HG03354 (cell line): Measurements from ENCODE around the gene NKAIN4.

Experiments
- ATAC-seq: cut with Tn5 transposase; IDR thresholded peaks from one replicate; pipeline ENCODE4 v1.9.1; 2021; ENCODE audit warnings: mild to moderate bottlenecking; ENCODE audit not compliant: unreplicated experiment, poor library complexity, severe bottlenecking

Gene NKAIN4

GRCh38 chr20:63289311-63290135 lies 35.3 kb upstream of the NKAIN4 start:
- no peak for ATAC-seq

- ATAC-seq: no peak
Measured at GRCh38 chr20:63288581-63289251, 34.5 kb upstream of the NKAIN4 start.

- no peak for ATAC-seq
Measured at GRCh38 chr20:63287697-63288580, 33.7 kb upstream of the NKAIN4 start.

GRCh38 chr20:63286781-63287696 lies 32.8 kb upstream of the NKAIN4 start:
- no peak for ATAC-seq

GRCh38 chr20:63285636-63286615 lies 31.7 kb upstream of the NKAIN4 start:
- ATAC-seq: no peak

- ATAC-seq: no peak
Measured at GRCh38 chr20:63284981-63285524, 30.8 kb upstream of the NKAIN4 start.

GRCh38 chr20:63284544-63284949 lies 30.3 kb upstream of the NKAIN4 start:
- ATAC-seq: no peak

GRCh38 chr20:63284083-63284440 lies 29.8 kb upstream of the NKAIN4 start:
- ATAC-seq: no peak

- ATAC-seq: no peak
Measured at GRCh38 chr20:63283397-63284082, 29.3 kb upstream of the NKAIN4 start.

- no peak for ATAC-seq
Measured at GRCh38 chr20:63282946-63283345, 28.7 kb upstream of the NKAIN4 start.

GRCh38 chr20:63281742-63282665 lies 27.7 kb upstream of the NKAIN4 start:
- no peak for ATAC-seq

GRCh38 chr20:63280929-63281545 lies 26.8 kb upstream of the NKAIN4 start:
- no peak for ATAC-seq

GRCh38 chr20:63280371-63280770 lies 26.1 kb upstream of the NKAIN4 start:
- no peak for ATAC-seq

- no peak for ATAC-seq
Measured at GRCh38 chr20:63279931-63280330, 25.7 kb upstream of the NKAIN4 start.

- ATAC-seq: no peak
Measured at GRCh38 chr20:63278661-63279060, 24.4 kb upstream of the NKAIN4 start.
